Measurements from ENCODE around the gene CLTC.

- TF ChIP-seq MAX (IDR thresholded peaks at IDR 0.05) (no peak), KDM1A (IDR thresholded peaks at IDR 0.05; ENCODE audit: low read depth) (no peak), POLR2A (IDR thresholded peaks at IDR 0.05; ENCODE audit: low read length) (no peak), RNF2 (IDR thresholded peaks at IDR 0.05; ENCODE audit: borderline replicate concordance, low read depth) (no peak), CTCF (IDR thresholded peaks at IDR 0.05) (no peak)
Measured at GRCh38 chr17:59694344-59694743, 74.6 kb downstream of the CLTC start.
